ENCODE results near the gene KCNG2.

Gene KCNG2

GRCh38 chr18:79896738-79897137 is 99.0 kb downstream of the KCNG2 start:
- DNase-seq: no peak

- no peak for DNase-seq
These were observed 100.3 kb downstream of the KCNG2 start for GRCh38 chr18:79897940-79898625.

GRCh38 chr18:79898952-79899608 is 101.3 kb downstream of the KCNG2 start:
- no peak for DNase-seq

- no peak for DNase-seq
These were observed 102.1 kb downstream of the KCNG2 start for GRCh38 chr18:79899609-79900445.

- no peak for DNase-seq
These were observed 103.2 kb downstream of the KCNG2 start for GRCh38 chr18:79900610-79901570.

GRCh38 chr18:79901665-79902064 is 103.9 kb downstream of the KCNG2 start:
- DNase-seq: no peak

GRCh38 chr18:79902075-79902474 is 104.3 kb downstream of the KCNG2 start:
- DNase-seq: no peak

GRCh38 chr18:79902640-79903039 is 104.9 kb downstream of the KCNG2 start:
- no peak for DNase-seq

GRCh38 chr18:79903071-79903635 is 105.4 kb downstream of the KCNG2 start:
- DNase-seq: no peak

GRCh38 chr18:79903787-79904356 is 106.1 kb downstream of the KCNG2 start:
- no peak for DNase-seq

GRCh38 chr18:79904357-79905147 is 106.8 kb downstream of the KCNG2 start:
- DNase-seq: no peak

- DNase-seq: no peak
These were observed 107.7 kb downstream of the KCNG2 start for GRCh38 chr18:79905389-79905911.

GRCh38 chr18:79905993-79906392 is 108.3 kb downstream of the KCNG2 start:
- DNase-seq: no peak

- no peak for DNase-seq
These were observed 109.0 kb downstream of the KCNG2 start for GRCh38 chr18:79906706-79907105.

- DNase-seq: peak; percentile 11
These were observed 113.0 kb downstream of the KCNG2 start for GRCh38 chr18:79910563-79911343.

- peak; percentile 15 for DNase-seq
These were observed 113.9 kb downstream of the KCNG2 start for GRCh38 chr18:79911344-79912270.

GRCh38 chr18:79912409-79912991 is 114.8 kb downstream of the KCNG2 start:
- peak; percentile 40 for DNase-seq
